HCT116 (cell line): Measurements from ENCODE around the gene PCDHGA3.
A peak's percentile ranks its signal among the peaks of the same experiment; 100 is the strongest.
"Not testable (repeated sequence)": the region's sequence is repeated elsewhere in the genome, so short reads cannot be mapped to it uniquely, and the experiment has no call there.

Source experiments
- CEBPB ChIP-seq: IDR thresholded peaks from 2 replicates; pipeline ENCODE4 v1.6.1; 2012; ENCODE audit warnings: low read depth
- EZH2 ChIP-seq: fragments of 200-600 bp; sonication (generic); IDR thresholded peaks from 2 replicates; pipeline ENCODE4 v1.6.1; 2017; ENCODE audit warnings: antibody characterized with exemption, mixed run types
- EZH2phosphoT487 ChIP-seq: fragments of 200-600 bp; IDR thresholded peaks from 2 replicates; pipeline ENCODE4 v1.6.1; 2018; ENCODE audit warnings: antibody characterized with exemption, borderline replicate concordance
- POLR2AphosphoS5 ChIP-seq: IDR thresholded peaks from 2 replicates; pipeline ENCODE4 v1.6.1; 2011; ENCODE audit warnings: mild to moderate bottlenecking, low read depth, low read length, moderate library complexity
- RAD21 ChIP-seq: IDR thresholded peaks from 2 replicates; pipeline ENCODE4 v1.6.1; 2012; ENCODE audit warnings: low read depth, mild to moderate bottlenecking
- ZNF274 ChIP-seq: fragments of 200-500 bp; sonication (Bioruptor generic); IDR thresholded peaks from 2 replicates; pipeline ENCODE4 v1.6.1; 2014; ENCODE audit warnings: mild to moderate bottlenecking, low read depth, low read length, inconsistent platforms
- TF ChIP-seq, protein P1 (sequence below), 3 experiments: fragments of 200-600 bp in 1 of 3; sonication (generic) in 1 of 3; IDR thresholded peaks in 2 of 3; conservative IDR thresholded peaks in 1 of 3; 2 replicates each; pipeline ENCODE4 v1.5.1; 2012 to 2017; ENCODE audit warnings: low read depth in 2 of 3, low read length in 2 of 3, antibody characterized with exemption in 1 of 3, borderline replicate concordance in 1 of 3, control low read depth in 1 of 3, mild to moderate bottlenecking in 1 of 3, mixed read lengths in 1 of 3, mixed run types in 1 of 3, moderate library complexity in 1 of 3; ENCODE audit not compliant: insufficient read depth in 1 of 3
- TF ChIP-seq, protein P2 (sequence below): IDR thresholded peaks from 2 replicates; pipeline ENCODE4 v1.6.1; 2011; ENCODE audit warnings: mild to moderate bottlenecking, low read length, moderate library complexity; ENCODE audit not compliant: insufficient replicate concordance; ENCODE audit errors: extremely low read depth
- TF ChIP-seq, protein P3 (sequence below): IDR thresholded peaks from 2 replicates; pipeline ENCODE4 v1.6.1; 2012

DNA sequence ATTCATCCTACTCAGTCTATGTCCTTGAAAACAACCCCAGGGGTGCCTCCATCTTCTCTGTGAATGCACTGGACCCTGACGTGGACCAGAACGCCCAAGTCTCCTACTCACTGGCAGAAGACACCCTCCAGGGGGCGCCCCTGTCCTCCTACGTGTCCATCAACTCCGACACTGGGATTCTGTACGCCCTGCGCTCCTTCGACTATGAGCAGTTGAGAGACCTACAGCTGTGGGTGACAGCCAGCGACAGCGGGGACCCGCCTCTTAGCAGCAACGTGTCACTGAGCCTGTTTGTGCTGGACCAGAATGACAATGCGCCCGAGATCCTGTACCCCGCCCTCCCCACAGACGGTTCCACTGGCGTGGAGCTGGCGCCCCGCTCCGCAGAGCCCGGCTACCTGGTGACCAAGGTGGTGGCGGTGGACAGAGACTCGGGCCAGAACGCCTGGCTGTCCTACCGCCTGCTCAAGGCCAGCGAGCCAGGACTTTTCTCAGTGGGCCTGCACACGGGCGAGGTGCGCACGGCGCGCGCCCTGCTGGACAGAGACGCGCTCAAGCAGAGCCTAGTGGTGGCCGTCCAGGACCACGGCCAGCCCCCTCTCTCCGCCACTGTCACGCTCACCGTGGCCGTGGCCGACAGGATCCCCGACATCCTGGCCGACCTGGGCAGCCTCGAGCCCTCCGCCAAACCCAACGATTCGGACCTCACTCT lies 32.0 kb downstream of the PCDHGA3 start:
- TF ChIP-seq EZH2, EZH2phosphoT487, ZNF274, POLR2AphosphoS5, RAD21, CEBPB: not testable (repeated sequence)
- TF ChIP-seq, protein P1, sequence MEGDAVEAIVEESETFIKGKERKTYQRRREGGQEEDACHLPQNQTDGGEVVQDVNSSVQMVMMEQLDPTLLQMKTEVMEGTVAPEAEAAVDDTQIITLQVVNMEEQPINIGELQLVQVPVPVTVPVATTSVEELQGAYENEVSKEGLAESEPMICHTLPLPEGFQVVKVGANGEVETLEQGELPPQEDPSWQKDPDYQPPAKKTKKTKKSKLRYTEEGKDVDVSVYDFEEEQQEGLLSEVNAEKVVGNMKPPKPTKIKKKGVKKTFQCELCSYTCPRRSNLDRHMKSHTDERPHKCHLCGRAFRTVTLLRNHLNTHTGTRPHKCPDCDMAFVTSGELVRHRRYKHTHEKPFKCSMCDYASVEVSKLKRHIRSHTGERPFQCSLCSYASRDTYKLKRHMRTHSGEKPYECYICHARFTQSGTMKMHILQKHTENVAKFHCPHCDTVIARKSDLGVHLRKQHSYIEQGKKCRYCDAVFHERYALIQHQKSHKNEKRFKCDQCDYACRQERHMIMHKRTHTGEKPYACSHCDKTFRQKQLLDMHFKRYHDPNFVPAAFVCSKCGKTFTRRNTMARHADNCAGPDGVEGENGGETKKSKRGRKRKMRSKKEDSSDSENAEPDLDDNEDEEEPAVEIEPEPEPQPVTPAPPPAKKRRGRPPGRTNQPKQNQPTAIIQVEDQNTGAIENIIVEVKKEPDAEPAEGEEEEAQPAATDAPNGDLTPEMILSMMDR (IDR thresholded peaks at IDR 0.05 in 2 of 3, conservative IDR thresholded peaks at IDR 0.05 in 1 of 3; ENCODE audit: borderline replicate concordance in 1 of 3, insufficient read depth in 1 of 3, low read depth in 2 of 3, low read length in 2 of 3) = peak in 1 of 3 experiments; percentile 21; a peak in 1 of 6 replicates
- TF ChIP-seq, protein P2, sequence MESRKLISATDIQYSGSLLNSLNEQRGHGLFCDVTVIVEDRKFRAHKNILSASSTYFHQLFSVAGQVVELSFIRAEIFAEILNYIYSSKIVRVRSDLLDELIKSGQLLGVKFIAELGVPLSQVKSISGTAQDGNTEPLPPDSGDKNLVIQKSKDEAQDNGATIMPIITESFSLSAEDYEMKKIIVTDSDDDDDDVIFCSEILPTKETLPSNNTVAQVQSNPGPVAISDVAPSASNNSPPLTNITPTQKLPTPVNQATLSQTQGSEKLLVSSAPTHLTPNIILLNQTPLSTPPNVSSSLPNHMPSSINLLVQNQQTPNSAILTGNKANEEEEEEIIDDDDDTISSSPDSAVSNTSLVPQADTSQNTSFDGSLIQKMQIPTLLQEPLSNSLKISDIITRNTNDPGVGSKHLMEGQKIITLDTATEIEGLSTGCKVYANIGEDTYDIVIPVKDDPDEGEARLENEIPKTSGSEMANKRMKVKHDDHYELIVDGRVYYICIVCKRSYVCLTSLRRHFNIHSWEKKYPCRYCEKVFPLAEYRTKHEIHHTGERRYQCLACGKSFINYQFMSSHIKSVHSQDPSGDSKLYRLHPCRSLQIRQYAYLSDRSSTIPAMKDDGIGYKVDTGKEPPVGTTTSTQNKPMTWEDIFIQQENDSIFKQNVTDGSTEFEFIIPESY = not testable (repeated sequence)
- TF ChIP-seq, protein P3, sequence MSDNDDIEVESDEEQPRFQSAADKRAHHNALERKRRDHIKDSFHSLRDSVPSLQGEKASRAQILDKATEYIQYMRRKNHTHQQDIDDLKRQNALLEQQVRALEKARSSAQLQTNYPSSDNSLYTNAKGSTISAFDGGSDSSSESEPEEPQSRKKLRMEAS = not testable (repeated sequence)
